Glutamatergic neuron (in vitro differentiated cells): ENCODE data around the gene AGTRAP. TPM values are rescaled to one million over a fixed set of nuclear protein-coding genes. Genes with fewer than 3 reads are reported as not detected.

ENCODE experiments used
- DNase-seq: peaks from one replicate; pipeline ENCODE4 v3.0.0; 2022
- H3K27ac Mint-ChIP-seq: one replicate; pipeline ENCODE4 v1.8.0; 2020; ENCODE audit warnings: mild to moderate bottlenecking, mixed read lengths, inconsistent platforms; ENCODE audit not compliant: unreplicated experiment
- H3K27me3 Mint-ChIP-seq: one replicate; pipeline ENCODE4 v1.8.0; 2020; ENCODE audit warnings: mild to moderate bottlenecking, moderate library complexity, mixed read lengths, inconsistent platforms; ENCODE audit not compliant: unreplicated experiment
- H3K36me3 Mint-ChIP-seq: one replicate; pipeline ENCODE4 v1.8.0; 2020; ENCODE audit warnings: mild to moderate bottlenecking, mixed read lengths, inconsistent platforms; ENCODE audit not compliant: unreplicated experiment
- H3K4me1 Mint-ChIP-seq: one replicate; pipeline ENCODE4 v1.8.0; 2020; ENCODE audit warnings: mild to moderate bottlenecking, low read depth, mixed read lengths, inconsistent platforms; ENCODE audit not compliant: unreplicated experiment
- H3K4me3 Mint-ChIP-seq: one replicate; pipeline ENCODE4 v1.8.0; 2020; ENCODE audit warnings: mild to moderate bottlenecking, mixed read lengths, inconsistent platforms; ENCODE audit not compliant: unreplicated experiment
- H3K9me3 Mint-ChIP-seq: one replicate; pipeline ENCODE4 v1.8.0; 2020; ENCODE audit warnings: mild to moderate bottlenecking, moderate library complexity, mixed read lengths, inconsistent platforms; ENCODE audit not compliant: unreplicated experiment
- CTCF ChIP-seq: fragments of 200-600 bp; sonication (generic); IDR thresholded peaks from one replicate; pipeline ENCODE4 v1.5.0; 2021; ENCODE audit not compliant: partially characterized antibody, unreplicated experiment
- total RNA-seq: library from RNA; stranded (reverse); fragmentation: NEBNext Ultra II Directional; extraction: Animal tissue kit (Norgen Biotek cat#: 25700); gene quantifications from one replicate; pipeline ENCODE4 v1.2.1, GENCODE V29; 2021; ENCODE audit not compliant: unreplicated experiment

AGTRAP gene
- total RNA-seq, 1 donor from 2014 or later = 6.1 TPM

GRCh38 chr1:11712285-11712684 is 23.7 kb upstream of the AGTRAP start:
- Mint-ChIP-seq H3K36me3 (no peaks in the 10 kb centered on the region), H3K9me3 (peaks cover 11% of the 10 kb centered on the region), H3K4me1 (peaks cover 25% of the 10 kb centered on the region), H3K27me3 (peaks cover 6% of the 10 kb centered on the region), H3K4me3 (no peak overlapping the region), H3K27ac (no peak overlapping the region)
- DNase-seq = no peak
- no peak for TF ChIP-seq CTCF

- no peaks in the 10 kb centered on the region for H3K36me3 Mint-ChIP-seq
- H3K27ac Mint-ChIP-seq = no peak overlapping the region
- H3K9me3 Mint-ChIP-seq = peaks cover 11% of the 10 kb centered on the region
- H3K27me3 Mint-ChIP-seq = peaks cover 6% of the 10 kb centered on the region
- no peak for TF ChIP-seq CTCF
- DNase-seq = no peak
- H3K4me3 Mint-ChIP-seq = no peak overlapping the region
- peaks cover 22% of the 10 kb centered on the region for H3K4me1 Mint-ChIP-seq
Observed at GRCh38 chr1:11713095-11713494, 22.8 kb upstream of the AGTRAP start.

GRCh38 chr1:11714831-11715575 is 20.9 kb upstream of the AGTRAP start:
- no peak for TF ChIP-seq CTCF
- Mint-ChIP-seq H3K9me3 (peaks cover 12% of the 10 kb centered on the region), H3K27me3 (peaks cover 6% of the 10 kb centered on the region), H3K27ac (peak overlapping the region; percentile 96), H3K4me1 (peaks cover 25% of the 10 kb centered on the region), H3K4me3 (peak overlapping the region; percentile 80), H3K36me3 (no peaks in the 10 kb centered on the region)
- DNase-seq = peak; percentile 80

- TF ChIP-seq CTCF = peak; percentile 96
- no peaks in the 10 kb centered on the region for H3K36me3 Mint-ChIP-seq
- peaks cover 21% of the 10 kb centered on the region for H3K4me1 Mint-ChIP-seq
- H3K27ac Mint-ChIP-seq = no peak overlapping the region
- DNase-seq = peak; percentile 79
- peaks cover 6% of the 10 kb centered on the region for H3K27me3 Mint-ChIP-seq
- peaks cover 10% of the 10 kb centered on the region for H3K9me3 Mint-ChIP-seq
- H3K4me3 Mint-ChIP-seq = no peak overlapping the region
Observed at GRCh38 chr1:11719313-11720032, 16.5 kb upstream of the AGTRAP start.

- H3K27ac Mint-ChIP-seq = no peak overlapping the region
Observed at GRCh38 chr1:11720033-11720376, 15.9 kb upstream of the AGTRAP start.

More at GRCh38 chr1:11720033-11720376, 15.9 kb upstream of the AGTRAP start:
- TF ChIP-seq CTCF = peak; percentile 39
- H3K9me3 Mint-ChIP-seq = peaks cover 9% of the 10 kb centered on the region
- no peak overlapping the region for H3K4me3 Mint-ChIP-seq
- no peak for DNase-seq
- H3K4me1 Mint-ChIP-seq = peaks cover 17% of the 10 kb centered on the region
- H3K27me3 Mint-ChIP-seq = peaks cover 6% of the 10 kb centered on the region
- H3K36me3 Mint-ChIP-seq = no peaks in the 10 kb centered on the region
